ENCODE measurements around the gene OR10Z1. TPM values are rescaled to one million over a fixed set of nuclear protein-coding genes. Genes with fewer than 3 reads are reported as not detected.

The OR10Z1 gene
- total and polyA plus RNA-seq, 2 of the 13 experiments (the other 11 are each of a cell fraction or from before 2014, with no cell fraction given): not detected

DNA sequence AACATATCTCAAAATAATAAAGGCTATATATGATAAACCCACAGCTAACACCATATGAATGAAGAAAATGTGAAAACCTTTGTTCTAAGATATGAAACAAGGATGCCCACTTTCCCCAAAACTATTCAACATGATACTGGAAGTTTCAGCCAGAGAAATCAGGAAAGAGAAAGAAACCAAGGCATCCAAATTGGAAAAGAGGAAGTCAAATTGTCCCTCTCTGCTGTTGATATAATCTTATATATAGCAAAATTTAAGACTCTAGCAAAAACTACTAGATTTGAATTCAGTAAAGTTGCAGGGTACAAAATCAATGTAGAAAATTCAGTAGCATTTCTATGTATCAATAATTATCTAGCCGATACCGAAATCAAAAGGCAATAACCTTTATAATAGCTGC, 4.3 kb upstream of the OR10Z1 start (continued):
- TF ChIP-seq, protein P1, sequence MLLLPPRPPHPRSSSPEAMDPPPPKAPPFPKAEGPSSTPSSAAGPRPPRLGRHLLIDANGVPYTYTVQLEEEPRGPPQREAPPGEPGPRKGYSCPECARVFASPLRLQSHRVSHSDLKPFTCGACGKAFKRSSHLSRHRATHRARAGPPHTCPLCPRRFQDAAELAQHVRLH (CRISPR knock-in tag; IDR thresholded peaks at IDR 0.05; ENCODE audit: borderline replicate concordance, low read depth): no peak
- TF ChIP-seq KLF9 (CRISPR knock-in tag; IDR thresholded peaks at IDR 0.05; ENCODE audit: low read depth) (no peak), FOXM1 (CRISPR knock-in tag; IDR thresholded peaks at IDR 0.05) (no peak)
- TF ChIP-seq, protein P2, sequence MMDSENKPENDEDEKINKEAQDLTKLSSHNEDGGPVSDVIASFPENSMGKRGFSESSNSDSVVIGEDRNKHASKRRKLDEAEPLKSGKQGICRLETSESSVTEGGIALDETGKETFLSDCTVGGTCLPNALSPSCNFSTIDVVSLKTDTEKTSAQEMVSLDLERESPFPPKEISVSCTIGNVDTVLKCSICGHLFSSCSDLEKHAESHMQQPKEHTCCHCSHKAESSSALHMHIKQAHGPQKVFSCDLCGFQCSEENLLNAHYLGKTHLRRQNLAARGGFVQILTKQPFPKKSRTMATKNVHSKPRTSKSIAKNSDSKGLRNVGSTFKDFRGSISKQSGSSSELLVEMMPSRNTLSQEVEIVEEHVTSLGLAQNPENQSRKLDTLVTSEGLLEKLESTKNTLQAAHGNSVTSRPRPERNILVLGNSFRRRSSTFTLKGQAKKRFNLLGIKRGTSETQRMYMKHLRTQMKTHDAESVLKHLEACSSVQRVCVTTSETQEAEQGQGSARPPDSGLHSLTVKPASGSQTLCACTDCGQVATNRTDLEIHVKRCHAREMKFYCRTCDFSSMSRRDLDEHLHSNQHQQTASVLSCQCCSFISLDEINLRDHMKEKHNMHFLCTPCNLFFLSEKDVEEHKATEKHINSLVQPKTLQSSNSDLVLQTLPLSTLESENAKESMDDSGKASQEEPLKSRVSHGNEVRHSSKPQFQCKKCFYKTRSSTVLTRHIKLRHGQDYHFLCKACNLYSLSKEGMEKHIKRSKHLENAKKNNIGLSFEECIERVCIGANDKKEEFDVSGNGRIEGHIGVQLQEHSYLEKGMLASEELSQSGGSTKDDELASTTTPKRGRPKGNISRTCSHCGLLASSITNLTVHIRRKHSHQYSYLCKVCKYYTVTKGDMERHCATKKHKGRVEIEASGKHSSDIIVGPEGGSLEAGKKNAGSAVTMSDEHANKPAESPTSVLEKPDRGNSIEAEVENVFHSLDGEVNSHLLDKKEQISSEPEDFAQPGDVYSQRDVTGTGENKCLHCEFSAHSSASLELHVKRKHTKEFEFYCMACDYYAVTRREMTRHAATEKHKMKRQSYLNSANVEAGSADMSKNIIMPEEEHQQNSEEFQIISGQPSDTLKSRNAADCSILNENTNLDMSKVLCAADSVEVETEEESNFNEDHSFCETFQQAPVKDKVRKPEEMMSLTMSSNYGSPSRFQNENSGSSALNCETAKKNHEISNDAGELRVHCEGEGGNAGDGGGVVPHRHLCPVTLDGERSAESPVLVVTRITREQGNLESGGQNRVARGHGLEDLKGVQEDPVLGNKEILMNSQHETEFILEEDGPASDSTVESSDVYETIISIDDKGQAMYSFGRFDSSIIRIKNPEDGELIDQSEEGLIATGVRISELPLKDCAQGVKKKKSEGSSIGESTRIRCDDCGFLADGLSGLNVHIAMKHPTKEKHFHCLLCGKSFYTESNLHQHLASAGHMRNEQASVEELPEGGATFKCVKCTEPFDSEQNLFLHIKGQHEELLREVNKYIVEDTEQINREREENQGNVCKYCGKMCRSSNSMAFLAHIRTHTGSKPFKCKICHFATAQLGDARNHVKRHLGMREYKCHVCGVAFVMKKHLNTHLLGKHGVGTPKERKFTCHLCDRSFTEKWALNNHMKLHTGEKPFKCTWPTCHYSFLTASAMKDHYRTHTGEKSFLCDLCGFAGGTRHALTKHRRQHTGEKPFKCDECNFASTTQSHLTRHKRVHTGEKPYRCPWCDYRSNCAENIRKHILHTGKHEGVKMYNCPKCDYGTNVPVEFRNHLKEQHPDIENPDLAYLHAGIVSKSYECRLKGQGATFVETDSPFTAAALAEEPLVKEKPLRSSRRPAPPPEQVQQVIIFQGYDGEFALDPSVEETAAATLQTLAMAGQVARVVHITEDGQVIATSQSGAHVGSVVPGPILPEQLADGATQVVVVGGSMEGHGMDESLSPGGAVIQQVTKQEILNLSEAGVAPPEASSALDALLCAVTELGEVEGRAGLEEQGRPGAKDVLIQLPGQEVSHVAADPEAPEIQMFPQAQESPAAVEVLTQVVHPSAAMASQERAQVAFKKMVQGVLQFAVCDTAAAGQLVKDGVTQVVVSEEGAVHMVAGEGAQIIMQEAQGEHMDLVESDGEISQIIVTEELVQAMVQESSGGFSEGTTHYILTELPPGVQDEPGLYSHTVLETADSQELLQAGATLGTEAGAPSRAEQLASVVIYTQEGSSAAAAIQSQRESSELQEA (CRISPR knock-in tag; IDR thresholded peaks at IDR 0.05; ENCODE audit: not compliant biosample characterization): no peak

DNA sequence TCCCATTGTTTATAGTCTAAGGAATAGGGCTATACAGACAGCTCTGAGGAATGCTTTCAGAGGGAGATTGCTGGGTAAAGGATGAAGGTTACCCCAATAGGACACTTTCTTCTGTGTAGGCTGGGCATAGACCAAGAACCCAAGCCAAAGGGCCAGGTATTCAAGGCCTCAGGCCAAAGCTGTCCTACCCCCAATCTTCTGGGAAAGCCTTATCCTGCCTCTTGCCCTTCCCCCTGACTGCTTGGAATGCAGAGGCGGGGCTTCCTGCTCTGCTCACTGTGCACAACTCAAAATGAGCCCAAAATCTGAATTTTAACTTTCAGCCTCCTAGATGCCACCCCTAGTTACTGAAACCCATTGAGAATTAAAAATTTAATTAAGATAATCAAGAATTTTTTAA, 2.2 kb downstream of the OR10Z1 start:
- Histone ChIP-seq H3K27ac (ENCODE audit: extremely low read length, insufficient read depth, low read length) (no peak overlapping the region), H2AFZ (ENCODE audit: low read length) (no peak overlapping the region), H3K4me2 (ENCODE audit: low read depth, low read length) (no peak overlapping the region), H3K4me3 (replicated peaks in 1 of 3; ENCODE audit: insufficient read depth in 1 of 3, low read depth in 2 of 3, low read length in 3 of 3) (no peak overlapping the region), H3K9ac (ENCODE audit: insufficient read depth, low read depth, low read length) (no peak overlapping the region), H3K36me3 (replicated peaks in 1 of 2; ENCODE audit: control insufficient read depth in 1 of 2, insufficient read depth in 2 of 2, low read length in 2 of 2) (no peaks in the 10 kb centered on the region), H3K9me3 (ENCODE audit: low read length) (peaks cover 65% of the 10 kb centered on the region), H3K79me2 (ENCODE audit: insufficient read depth, low read length) (no peaks in the 10 kb centered on the region), H3K4me1 (ENCODE audit: insufficient read depth, low read length) (no peaks in the 10 kb centered on the region), H4K20me1 (ENCODE audit: insufficient read depth, low read length) (no peaks in the 10 kb centered on the region), H3K27me3 (ENCODE audit: control insufficient read depth in 1 of 2, insufficient read depth in 2 of 2, low read length in 2 of 2) (no peaks in the 10 kb centered on the region)
- no peak for FAIRE-seq
- ATAC-seq: no peak
- DNase-seq (ENCODE audit: low spot score): no peak
- no TSS peak for BruUV-seq (replicated peaks)
- POLR2A ChIA-PET: no interaction called here
- CTCF ChIA-PET (ENCODE audit: low intra/inter-chr PET ratio, low total read pairs): no interaction called here
- intact Hi-C loops (cut with micrococcal nuclease; ENCODE audit: unreplicated experiment): no loop called here
- 0% methylated on average over 1 of the region's 1 CpG for WGBS (ENCODE audit: low lambda C conversion rate)
- in situ Hi-C loops (cut with HindIII; ENCODE audit: extremely low pct_ligation_motif_present, low pct_unique_long_range_greater_than_20kb): no loop called here
- TF ChIP-seq ZNF878 (CRISPR knock-in tag; IDR thresholded peaks at IDR 0.05): no peak
- TF ChIP-seq, protein P3, sequence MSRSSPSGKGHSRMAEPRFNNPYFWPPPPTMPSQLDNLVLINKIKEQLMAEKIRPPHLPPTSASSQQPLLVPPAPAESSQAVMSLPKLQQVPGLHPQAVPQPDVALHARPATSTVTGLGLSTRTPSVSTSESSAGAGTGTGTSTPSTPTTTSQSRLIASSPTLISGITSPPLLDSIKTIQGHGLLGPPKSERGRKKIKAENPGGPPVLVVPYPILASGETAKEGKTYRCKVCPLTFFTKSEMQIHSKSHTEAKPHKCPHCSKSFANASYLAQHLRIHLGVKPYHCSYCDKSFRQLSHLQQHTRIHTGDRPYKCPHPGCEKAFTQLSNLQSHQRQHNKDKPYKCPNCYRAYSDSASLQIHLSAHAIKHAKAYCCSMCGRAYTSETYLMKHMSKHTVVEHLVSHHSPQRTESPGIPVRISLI (CRISPR knock-in tag; IDR thresholded peaks at IDR 0.05; ENCODE audit: borderline replicate concordance): no peak
- no peak for TF ChIP-seq SKI (IDR thresholded peaks at IDR 0.05; ENCODE audit: partially characterized antibody)
- TF ChIP-seq ZNF530 (CRISPR knock-in tag; IDR thresholded peaks at IDR 0.05; ENCODE audit: low read depth): no peak
- TF ChIP-seq, protein P4, sequence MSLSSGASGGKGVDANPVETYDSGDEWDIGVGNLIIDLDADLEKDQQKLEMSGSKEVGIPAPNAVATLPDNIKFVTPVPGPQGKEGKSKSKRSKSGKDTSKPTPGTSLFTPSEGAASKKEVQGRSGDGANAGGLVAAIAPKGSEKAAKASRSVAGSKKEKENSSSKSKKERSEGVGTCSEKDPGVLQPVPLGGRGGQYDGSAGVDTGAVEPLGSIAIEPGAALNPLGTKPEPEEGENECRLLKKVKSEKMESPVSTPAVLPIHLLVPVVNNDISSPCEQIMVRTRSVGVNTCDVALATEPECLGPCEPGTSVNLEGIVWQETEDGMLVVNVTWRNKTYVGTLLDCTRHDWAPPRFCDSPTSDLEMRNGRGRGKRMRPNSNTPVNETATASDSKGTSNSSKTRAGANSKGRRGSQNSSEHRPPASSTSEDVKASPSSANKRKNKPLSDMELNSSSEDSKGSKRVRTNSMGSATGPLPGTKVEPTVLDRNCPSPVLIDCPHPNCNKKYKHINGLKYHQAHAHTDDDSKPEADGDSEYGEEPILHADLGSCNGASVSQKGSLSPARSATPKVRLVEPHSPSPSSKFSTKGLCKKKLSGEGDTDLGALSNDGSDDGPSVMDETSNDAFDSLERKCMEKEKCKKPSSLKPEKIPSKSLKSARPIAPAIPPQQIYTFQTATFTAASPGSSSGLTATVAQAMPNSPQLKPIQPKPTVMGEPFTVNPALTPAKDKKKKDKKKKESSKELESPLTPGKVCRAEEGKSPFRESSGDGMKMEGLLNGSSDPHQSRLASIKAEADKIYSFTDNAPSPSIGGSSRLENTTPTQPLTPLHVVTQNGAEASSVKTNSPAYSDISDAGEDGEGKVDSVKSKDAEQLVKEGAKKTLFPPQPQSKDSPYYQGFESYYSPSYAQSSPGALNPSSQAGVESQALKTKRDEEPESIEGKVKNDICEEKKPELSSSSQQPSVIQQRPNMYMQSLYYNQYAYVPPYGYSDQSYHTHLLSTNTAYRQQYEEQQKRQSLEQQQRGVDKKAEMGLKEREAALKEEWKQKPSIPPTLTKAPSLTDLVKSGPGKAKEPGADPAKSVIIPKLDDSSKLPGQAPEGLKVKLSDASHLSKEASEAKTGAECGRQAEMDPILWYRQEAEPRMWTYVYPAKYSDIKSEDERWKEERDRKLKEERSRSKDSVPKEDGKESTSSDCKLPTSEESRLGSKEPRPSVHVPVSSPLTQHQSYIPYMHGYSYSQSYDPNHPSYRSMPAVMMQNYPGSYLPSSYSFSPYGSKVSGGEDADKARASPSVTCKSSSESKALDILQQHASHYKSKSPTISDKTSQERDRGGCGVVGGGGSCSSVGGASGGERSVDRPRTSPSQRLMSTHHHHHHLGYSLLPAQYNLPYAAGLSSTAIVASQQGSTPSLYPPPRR (CRISPR knock-in tag; IDR thresholded peaks at IDR 0.05; ENCODE audit: borderline replicate concordance): no peak

Measured in HepG2 (cell line).